K562 (cell line): Measurements from ENCODE around the gene EXTL1.

ENCODE experiments used
- CHD7 ChIP-seq: fragments of 200-600 bp; sonication (generic); IDR thresholded peaks from one replicate; pipeline ENCODE4 v1.6.1; 2012; ENCODE audit warnings: mild to moderate bottlenecking, low read depth, low read length, inconsistent platforms
- CTCF ChIP-seq, 3 experiments: IDR thresholded peaks in 2 of 3; conservative IDR thresholded peaks in 1 of 3; 2 replicates each; pipeline ENCODE4 v1.5.1; 2011 to 2012; ENCODE audit warnings: low read length in 3 of 3, mild to moderate bottlenecking in 3 of 3, control low read depth in 2 of 3, improper control_type of control experiment in 1 of 3, inconsistent platforms in 1 of 3, low read depth in 1 of 3, mixed read lengths in 1 of 3, moderate library complexity in 1 of 3; ENCODE audit not compliant: insufficient read depth in 2 of 3
- IRF2 ChIP-seq: sonication (generic); formaldehyde crosslinking; IDR thresholded peaks from 2 replicates; pipeline ENCODE4 v1.8.1; 2022; ENCODE audit warnings: mild to moderate bottlenecking, missing genetic modification reagents
- LEF1 ChIP-seq: fragments of 450-650 bp; IDR thresholded peaks from 2 replicates; pipeline ENCODE4 v1.6.1; 2016; ENCODE audit warnings: mild to moderate bottlenecking
- POLR2A ChIP-seq: fragments of 450-650 bp; conservative IDR thresholded peaks from 2 replicates; pipeline ENCODE4 v1.6.1; 2016
- SIN3A ChIP-seq, 2 experiments: fragments of 150-350 bp in 1 of 2; IDR thresholded peaks; 2 replicates each; pipeline ENCODE4 v1.6.1; 2011 to 2016; ENCODE audit warnings: borderline replicate concordance in 2 of 2, low read depth in 2 of 2, low read length in 2 of 2, mild to moderate bottlenecking in 2 of 2, moderate library complexity in 2 of 2; ENCODE audit not compliant: control insufficient read depth in 1 of 2
- ZBTB34 ChIP-seq: fragments of 250-450 bp; sonication (Bioruptor Pico); IDR thresholded peaks from 2 replicates; pipeline ENCODE4 v1.8.0; 2021; ENCODE audit warnings: mild to moderate bottlenecking, moderate library complexity
- ZNF449 ChIP-seq: fragments of 250-450 bp; sonication (Bioruptor Pico); IDR thresholded peaks from 2 replicates; pipeline ENCODE4 v1.8.0; 2022; ENCODE audit warnings: moderate library complexity, mild to moderate bottlenecking, inconsistent platforms
- ZSCAN29 ChIP-seq: fragments of 450-650 bp; IDR thresholded peaks from 2 replicates; pipeline ENCODE4 v1.6.1; 2017
- TF ChIP-seq, protein P1 (sequence below): fragments of 450-650 bp; IDR thresholded peaks from 2 replicates; pipeline ENCODE4 v1.6.1; 2016
- TF ChIP-seq, protein P2 (sequence below), 3 experiments: fragments of 200-800 bp in 1 of 3; fragments of 250-450 bp in 1 of 3; fragments of 450-650 bp in 1 of 3; sonication (Bioruptor Pico) in 1 of 3; sonication (Bioruptor generic) in 1 of 3; formaldehyde crosslinking in 1 of 3; IDR thresholded peaks; 2 replicates each; pipeline versions ENCODE4 v1.6.1 to v1.8.0; 2016 to 2022; ENCODE audit warnings: mild to moderate bottlenecking in 2 of 3, missing genetic modification characterization in 2 of 3, missing compliant biosample characterization in 1 of 3, moderate library complexity in 1 of 3

- TF ChIP-seq ZBTB34 (no peak), POLR2A (no peak), ZNF449 (CRISPR knock-in tag) (no peak), LEF1 (no peak), CTCF (IDR thresholded peaks at IDR 0.05 in 2 of 3, conservative IDR thresholded peaks at IDR 0.05 in 1 of 3; ENCODE audit: insufficient read depth in 2 of 3, low read depth in 1 of 3, low read length in 3 of 3) (no peak), CHD7 (no peak), SIN3A (IDR thresholded peaks at IDR 0.05; ENCODE audit: borderline replicate concordance in 2 of 2, control insufficient read depth in 1 of 2, low read depth in 2 of 2, low read length in 2 of 2) (no peak), IRF2 (CRISPR knock-in tag) (no peak), ZSCAN29 (no peak)
- TF ChIP-seq, protein P1, sequence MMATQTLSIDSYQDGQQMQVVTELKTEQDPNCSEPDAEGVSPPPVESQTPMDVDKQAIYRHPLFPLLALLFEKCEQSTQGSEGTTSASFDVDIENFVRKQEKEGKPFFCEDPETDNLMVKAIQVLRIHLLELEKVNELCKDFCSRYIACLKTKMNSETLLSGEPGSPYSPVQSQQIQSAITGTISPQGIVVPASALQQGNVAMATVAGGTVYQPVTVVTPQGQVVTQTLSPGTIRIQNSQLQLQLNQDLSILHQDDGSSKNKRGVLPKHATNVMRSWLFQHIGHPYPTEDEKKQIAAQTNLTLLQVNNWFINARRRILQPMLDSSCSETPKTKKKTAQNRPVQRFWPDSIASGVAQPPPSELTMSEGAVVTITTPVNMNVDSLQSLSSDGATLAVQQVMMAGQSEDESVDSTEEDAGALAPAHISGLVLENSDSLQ: no peak
- TF ChIP-seq, protein P2, sequence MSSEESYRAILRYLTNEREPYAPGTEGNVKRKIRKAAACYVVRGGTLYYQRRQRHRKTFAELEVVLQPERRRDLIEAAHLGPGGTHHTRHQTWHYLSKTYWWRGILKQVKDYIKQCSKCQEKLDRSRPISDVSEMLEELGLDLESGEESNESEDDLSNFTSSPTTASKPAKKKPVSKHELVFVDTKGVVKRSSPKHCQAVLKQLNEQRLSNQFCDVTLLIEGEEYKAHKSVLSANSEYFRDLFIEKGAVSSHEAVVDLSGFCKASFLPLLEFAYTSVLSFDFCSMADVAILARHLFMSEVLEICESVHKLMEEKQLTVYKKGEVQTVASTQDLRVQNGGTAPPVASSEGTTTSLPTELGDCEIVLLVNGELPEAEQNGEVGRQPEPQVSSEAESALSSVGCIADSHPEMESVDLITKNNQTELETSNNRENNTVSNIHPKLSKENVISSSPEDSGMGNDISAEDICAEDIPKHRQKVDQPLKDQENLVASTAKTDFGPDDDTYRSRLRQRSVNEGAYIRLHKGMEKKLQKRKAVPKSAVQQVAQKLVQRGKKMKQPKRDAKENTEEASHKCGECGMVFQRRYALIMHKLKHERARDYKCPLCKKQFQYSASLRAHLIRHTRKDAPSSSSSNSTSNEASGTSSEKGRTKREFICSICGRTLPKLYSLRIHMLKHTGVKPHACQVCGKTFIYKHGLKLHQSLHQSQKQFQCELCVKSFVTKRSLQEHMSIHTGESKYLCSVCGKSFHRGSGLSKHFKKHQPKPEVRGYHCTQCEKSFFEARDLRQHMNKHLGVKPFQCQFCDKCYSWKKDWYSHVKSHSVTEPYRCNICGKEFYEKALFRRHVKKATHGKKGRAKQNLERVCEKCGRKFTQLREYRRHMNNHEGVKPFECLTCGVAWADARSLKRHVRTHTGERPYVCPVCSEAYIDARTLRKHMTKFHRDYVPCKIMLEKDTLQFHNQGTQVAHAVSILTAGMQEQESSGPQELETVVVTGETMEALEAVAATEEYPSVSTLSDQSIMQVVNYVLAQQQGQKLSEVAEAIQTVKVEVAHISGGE (CRISPR knock-in tag; IDR thresholded peaks at IDR 0.05): no peak
Measured at GRCh38 chr1:26031611-26032220, 10.1 kb downstream of the EXTL1 start.
